Stimulated activated CD8-positive, alpha-beta memory T cell treated with anti-CD3 and anti-CD28 coated beads, Interleukin-15, amount 100 ng/mL, for 1 hour (primary cell): Measurements from ENCODE around the gene NEBL.
"Not testable (repeated sequence)": the region's sequence is repeated elsewhere in the genome, so short reads cannot be mapped to it uniquely, and the experiment has no call there.

Experiments used
- DNase-seq: peaks from one replicate; pipeline ENCODE4 v3.0.0-alpha.2; 2020; ENCODE audit warnings: low read depth

NEBL gene, protein sequence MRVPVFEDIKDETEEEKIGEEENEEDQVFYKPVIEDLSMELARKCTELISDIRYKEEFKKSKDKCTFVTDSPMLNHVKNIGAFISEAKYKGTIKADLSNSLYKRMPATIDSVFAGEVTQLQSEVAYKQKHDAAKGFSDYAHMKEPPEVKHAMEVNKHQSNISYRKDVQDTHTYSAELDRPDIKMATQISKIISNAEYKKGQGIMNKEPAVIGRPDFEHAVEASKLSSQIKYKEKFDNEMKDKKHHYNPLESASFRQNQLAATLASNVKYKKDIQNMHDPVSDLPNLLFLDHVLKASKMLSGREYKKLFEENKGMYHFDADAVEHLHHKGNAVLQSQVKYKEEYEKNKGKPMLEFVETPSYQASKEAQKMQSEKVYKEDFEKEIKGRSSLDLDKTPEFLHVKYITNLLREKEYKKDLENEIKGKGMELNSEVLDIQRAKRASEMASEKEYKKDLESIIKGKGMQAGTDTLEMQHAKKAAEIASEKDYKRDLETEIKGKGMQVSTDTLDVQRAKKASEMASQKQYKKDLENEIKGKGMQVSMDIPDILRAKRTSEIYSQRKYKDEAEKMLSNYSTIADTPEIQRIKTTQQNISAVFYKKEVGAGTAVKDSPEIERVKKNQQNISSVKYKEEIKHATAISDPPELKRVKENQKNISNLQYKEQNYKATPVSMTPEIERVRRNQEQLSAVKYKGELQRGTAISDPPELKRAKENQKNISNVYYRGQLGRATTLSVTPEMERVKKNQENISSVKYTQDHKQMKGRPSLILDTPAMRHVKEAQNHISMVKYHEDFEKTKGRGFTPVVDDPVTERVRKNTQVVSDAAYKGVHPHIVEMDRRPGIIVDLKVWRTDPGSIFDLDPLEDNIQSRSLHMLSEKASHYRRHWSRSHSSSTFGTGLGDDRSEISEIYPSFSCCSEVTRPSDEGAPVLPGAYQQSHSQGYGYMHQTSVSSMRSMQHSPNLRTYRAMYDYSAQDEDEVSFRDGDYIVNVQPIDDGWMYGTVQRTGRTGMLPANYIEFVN

DNA sequence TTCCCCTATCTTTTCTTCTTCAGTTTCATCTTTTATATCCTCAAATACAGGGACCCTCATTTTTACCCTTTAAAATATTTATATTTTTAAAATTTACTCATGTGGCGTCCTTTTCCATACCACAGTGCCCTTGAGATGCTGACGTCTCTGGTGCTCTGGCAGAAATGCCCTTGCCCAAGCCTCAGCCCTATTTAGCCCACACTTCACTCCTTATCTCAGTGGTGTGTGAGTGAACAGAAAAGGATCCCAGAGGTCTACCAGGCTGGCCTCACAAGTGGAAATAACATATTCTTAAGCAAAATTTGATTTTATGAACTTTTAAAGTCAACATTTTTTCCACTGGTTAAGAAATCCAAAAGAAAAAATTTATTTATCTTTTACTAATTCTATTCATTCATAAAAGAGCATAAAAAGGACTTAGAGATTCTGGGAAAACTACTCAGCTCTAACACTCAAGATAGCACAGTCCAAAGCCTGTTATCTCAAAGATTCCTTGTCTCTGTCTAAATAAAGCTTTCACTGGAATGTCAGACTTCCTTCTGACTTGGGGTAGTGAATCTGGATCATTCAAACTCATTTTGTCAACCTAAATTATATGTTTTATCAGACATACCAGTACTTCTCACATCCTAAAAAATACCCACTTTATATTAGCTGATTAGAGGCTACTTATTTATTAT lies at the start of gene NEBL:
Gene NEBL, minus strand, starts transcription at position 166 of the 680 bp plus-strand sequence. Its CDS starts 106 bp downstream, at position 60.
- no peak for DNase-seq

DNA sequence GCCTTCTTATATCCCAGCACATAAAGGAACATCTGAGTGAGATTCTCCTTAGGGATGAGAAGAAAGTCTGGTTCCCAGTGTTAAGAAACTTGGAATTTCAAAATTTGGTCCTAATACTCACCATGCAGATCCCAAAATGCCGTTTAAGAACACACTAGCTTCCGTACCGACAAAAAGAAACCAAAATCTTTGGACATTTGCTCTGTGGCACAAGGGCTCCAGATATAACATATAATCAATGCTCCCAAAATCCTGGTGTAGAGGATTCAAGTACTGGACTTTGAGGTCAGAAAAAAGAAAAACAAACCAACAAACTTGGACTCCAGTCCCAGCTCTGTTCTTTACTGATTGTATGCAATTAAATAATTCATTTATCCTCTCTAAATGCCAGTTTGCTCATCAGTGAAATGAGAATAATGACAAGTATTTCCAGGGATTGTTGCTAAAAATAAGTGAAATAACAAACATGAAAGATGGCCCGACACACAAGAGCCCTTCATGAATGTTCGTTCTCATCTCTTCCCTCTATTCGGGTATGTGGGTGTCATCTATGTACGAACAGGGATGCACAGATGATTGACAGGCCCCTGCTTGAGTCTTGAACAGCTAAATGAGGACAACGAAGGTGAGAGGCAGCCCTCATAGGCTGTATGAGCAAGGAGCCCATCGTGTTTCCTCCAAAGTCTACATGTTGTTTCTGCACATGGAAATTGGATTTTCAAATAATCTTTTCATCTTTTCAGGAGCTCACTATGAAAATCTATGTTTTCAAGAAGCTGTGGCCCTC lies 48.6 kb upstream of the NEBL start:
- no peak for DNase-seq

DNA sequence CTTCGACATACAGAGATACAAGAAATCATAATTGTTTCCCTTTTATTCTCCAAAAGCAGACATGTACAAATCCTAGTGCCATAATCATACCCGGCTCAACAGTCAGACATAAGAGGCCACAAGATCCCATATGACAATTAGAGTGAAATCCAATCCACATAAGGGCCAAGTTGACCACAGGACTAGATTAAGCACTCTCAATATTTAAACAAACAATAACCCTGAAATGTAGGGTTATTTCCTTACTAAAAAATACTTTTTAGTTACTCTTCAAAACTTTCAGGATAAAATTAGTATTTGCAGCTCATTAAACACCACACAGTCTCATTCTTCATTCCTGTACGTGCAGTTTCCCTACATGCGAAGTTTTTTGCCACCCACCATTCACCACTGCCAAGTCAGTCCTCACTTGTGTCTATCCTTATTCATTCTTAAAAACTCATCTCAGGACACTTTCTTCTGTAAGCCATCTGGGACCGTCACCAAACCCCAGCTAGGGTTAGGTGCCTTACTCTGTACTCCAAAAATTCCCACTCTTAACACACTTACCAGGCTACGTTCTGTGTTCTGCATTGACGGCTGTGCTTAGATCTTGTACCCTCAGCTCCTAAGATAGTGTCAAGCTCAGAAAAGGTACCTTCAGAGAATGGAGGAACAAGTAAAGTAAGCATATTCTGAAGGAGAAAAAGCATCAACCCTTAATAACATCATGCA lies 47.8 kb upstream of the NEBL start:
- no peak for DNase-seq

DNA sequence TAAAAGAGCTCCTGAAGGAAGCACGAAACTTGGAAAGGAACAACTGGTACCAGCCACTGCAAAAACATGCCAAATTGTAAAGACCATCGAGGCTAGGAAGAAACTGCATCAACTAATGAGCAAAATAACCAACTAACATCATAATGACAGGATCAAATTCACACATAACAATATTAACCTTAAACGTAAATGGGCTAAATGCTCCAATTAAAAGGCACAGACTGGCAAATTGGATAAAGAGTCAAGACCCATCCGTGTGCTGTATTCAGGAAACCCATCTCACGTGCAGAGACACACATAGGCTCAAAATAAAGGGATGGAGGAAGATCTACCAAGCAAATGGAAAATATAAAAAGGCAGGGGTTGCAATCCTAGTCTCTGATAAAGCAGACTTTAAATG lies 42.3 kb upstream of the NEBL start:
- DNase-seq = not testable (repeated sequence)

DNA sequence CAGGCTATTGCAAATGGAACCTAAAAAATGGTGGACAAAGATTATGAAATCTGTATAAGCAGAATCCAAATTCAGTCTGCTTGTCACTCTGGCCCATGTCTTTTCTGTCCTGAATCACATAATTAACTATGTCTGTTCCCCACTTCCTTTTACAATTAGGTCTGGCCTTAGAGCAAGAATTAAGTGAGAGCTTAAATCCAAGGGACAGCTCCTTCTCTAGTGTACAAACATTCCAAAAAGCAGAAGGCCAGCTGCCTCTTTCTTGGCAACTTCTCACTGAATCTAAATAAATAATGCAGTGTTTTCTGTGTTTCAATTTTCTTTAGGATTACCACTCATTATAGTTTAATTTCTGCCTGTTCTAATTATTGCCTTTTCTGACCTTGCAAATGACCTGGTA lies 39.3 kb upstream of the NEBL start:
- DNase-seq = no peak

DNA sequence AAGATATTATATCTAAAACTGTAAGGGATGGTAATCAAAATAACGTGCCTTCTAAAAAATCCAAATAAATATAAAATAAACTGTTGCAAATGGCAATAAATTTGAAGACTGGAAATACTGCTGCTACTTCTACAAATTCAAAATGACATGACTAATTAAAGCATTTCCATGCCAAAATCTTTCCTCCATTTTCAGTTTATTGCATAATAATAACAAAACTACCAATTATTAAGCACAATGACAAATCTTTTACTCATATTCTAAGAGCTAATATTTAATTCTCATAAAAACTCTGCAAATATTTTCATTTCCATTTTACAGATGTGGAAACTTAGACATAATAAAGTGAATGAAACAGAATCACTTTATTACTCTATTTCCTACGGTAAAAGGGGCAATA lies 38.8 kb upstream of the NEBL start:
- no peak for DNase-seq

DNA sequence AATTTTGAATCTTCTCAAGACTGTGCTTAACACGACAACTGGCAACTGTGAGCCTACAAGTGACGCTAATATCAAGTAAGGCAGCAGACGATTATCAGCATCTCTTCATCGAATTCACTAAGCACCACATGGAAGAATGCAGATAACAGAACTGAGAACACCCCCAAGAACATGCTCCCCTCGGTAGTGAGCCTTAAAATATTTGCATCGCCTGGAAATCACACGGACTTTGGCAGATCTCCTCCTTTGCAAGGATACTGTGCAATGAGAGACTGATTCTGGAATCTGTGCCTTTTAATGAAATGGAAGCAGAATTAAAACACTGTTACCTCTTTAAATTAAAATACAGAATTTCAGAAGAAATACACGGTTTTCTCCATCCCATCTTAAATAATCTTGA lies 38.2 kb upstream of the NEBL start:
- no peak for DNase-seq

DNA sequence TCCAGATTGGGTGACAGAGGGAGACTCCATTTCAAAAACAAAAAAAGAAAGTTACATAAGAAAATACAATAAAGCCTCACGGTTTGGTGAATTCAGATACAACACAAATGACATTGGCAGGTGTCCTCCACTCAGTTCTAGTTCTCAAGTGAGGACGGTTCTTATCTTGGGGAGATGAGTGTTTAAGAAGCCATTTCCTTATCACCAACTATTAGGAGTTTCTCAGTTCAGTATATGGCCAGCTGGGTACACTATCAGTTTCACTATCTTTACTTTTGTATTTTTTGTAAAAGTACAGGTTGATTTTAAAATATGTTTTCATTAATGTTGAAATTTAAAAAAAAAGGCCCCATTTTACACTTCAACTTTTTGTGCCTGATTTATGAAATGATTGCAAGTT lies 36.6 kb upstream of the NEBL start:
- no peak for DNase-seq

DNA sequence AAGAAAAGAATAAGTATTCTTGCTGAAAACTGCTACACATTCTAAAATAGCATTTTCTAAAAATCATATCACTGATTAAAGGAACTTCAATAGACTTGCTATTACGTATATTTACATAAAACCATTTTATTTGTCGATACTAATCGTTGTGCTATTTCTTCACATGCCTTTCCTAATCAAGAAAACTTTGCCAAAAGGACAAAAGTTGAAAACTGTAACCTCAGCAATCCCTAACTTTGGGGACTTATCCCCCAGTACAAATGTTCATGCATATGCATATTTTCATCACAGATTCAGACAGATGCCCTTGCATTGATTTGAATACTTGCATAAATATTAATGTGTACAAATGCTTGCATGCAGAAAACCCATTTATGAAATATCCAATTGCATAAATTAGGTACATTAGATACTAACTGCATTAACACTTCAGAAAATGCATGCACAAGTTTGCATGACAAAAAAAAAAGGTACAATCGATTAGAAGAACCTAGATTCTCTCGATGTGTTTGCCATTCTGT lies 35.6 kb upstream of the NEBL start:
- no peak for DNase-seq

DNA sequence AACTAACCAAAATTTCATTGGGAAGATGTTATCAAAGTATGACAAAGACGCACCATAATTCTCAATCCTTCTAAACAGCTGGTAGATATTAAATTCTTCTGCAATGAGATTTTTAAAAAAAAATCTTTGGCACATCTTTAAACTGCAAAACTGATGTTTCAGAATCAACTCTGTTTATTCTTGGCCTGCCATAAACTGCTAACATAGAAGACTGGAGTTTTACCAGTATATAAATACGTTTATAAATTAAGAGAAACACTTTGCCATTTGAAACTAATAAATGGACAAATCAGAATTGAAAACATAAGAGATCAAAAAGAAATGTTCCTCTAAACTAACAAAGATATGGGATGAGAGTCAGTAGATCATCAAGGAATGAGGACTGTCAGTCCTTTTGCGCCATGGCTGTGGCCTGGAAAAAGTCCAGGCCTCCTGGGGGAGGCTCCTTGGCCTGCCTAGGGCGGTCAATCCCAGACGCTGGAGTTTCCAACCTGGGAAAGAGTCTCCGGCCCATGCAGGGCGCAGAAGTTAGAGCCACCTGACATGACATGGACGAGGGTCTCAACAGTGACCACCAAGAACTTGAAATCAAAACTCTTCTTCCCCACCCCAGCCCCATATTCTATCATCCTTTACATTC lies 34.2 kb upstream of the NEBL start:
- no peak for DNase-seq

DNA sequence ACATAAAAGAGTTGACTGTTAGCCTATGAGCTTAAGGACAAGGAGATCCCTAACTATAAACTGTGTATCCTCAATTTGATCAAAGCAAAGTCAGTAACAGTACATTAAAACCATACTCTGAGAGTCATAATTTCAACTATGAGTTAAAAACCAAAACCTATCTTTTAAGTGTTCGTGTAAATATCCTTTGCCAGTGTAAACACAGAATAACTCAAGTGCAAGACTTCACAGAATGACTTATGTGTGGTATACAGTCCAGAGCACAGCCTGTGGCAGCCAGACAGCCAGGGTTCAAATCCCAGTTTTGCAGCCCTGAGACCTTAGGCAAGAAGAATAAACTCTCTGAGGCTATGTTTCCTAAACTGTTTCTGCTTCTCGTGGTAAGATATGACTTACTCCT lies 30.3 kb upstream of the NEBL start:
- DNase-seq = no peak

DNA sequence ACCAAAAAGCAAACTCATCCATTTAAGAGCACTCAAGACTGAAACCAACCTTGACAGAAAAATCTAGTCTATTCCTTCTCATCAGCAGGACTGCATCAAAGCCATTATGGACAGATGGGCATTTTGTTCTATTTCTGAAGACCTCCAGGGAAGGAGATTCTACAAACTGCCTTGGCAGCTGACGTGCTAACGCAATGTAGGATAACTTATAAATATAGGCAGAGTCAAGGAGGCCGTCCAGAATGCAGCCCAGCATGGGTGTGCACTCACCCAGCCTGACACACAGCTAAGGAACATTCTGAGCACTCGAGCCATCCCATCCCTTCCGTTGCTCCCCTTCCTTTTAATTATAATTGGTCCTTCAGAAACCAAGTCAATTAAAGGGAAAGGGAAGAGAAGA lies 25.3 kb upstream of the NEBL start:
- no peak for DNase-seq

DNA sequence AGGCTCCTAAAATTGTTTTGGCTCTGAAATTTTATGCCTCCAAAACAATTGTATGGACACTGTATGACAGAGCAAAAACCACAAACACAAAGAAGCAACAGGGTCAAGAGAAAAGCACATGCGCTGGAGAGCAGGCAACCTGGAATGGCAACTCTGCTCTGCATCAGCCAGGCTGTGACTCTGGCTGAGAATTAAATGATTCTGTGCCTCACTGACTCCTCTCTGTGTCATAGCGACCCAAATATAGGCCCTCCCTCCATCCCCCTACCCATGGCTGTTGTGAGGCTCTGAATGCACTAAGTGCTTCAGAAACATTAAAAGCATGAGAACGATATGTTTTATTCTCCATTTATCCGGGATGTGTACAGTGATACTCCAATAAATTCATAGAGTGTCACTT lies 24.9 kb upstream of the NEBL start:
- no peak for DNase-seq

DNA sequence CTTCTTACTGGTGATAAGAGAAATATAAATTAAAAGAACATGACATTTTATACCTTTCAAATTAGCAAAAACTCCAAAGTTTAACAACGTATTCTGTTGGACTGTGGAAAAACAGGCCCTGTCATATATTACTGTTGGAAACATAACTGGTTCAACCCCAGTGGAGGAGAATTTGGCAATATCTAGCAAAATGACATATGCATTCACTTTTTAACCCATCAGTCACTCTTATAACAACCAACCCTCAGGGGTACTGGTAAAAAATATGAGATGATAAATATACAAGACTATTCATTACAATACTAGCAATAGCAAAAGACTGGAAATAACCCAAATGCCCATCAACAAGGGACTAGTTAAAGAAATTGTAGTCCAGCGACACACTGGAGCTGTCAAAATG lies 22.9 kb upstream of the NEBL start:
- no peak for DNase-seq

DNA sequence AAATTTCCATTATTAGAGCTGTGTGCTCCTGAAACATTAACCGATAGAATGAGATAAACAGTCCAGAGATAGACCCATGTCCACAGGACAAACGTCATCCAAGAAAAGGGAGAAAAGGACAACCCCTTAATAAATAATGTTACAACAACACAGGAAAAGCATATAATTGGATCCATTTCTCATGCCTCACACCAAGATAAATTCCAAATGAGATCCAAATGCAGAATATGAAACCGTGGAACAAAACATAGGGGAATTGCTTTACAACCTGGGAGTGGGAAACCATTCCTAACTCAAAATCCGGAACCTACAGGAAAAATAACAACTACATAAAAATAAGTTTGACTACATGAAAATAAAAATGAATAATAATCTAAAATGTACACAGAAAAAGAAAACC lies 22.4 kb upstream of the NEBL start:
- no peak for DNase-seq

DNA sequence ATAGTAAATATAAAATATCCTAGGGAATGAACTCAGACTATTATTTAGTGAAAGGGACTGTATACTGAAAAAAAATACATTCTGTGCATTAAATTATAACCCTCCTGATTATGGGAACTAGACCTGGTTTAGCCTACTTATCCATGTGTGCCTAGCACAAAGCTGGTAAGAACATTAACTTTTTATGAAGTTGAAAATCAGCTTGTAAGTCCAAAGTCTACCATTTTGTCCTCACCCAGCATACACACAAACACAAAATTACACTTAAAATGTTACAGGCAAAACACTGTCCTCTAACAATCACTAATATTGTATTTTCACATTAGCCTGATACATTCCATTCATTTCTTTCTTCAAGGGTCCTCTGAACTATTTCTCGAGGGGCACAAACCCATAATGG lies 19.9 kb upstream of the NEBL start:
- DNase-seq = no peak

DNA sequence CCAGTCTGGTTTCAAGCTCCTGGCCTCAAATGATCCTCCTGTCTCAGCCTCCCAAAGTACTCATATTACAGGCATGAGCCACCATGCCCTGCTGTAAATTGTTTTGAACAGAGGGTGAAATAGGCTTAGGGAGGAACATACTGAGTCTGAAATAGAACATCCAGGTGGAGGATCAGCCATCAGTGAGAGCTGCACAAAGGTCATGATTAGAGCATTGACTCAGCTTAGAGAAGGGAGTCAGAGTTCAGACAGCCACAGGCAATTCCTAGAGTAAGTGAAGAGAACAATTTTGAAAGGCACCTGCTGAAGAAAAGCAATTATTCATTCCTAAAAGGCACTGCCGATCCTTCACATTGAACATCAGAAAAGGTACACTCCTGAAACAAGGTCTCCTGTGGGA lies 15.9 kb upstream of the NEBL start:
- no peak for DNase-seq

DNA sequence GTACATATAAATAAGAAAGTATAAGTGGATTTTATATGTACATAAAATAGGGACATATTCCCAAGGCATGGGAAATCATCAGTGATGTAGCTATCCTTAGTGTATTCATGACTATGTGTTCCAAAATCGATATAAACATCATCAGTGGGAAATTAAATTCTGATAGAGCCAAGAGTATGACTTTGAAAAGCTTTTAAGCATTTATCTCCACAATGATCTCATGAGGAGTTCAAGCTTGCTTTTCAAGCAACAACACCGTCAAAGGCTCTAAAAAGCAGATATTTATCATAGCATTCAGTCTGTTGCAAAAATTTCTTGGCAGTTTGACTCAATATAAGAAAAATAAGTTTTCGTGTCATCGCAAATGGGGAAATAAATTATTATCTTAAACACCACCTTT lies 14.5 kb upstream of the NEBL start:
- DNase-seq = no peak

DNA sequence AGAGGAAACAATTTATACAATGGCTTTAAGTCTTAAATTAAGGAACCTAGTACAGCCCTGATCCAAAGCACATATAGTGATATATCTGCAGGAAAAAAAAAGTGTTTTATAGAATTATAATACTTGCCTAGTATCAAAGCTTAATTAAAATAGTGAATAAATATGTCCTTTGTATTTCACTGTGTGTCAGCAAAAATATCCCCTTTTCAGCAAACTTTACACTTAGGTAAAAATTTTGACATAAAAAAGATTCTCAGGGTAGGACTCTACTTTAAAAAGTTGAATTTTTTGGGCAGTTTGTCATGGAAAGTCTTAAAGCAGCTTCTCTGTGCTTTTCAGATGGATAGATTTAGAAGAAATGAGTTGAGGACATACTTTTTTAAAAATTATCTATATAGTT lies 12.7 kb upstream of the NEBL start:
- no peak for DNase-seq

DNA sequence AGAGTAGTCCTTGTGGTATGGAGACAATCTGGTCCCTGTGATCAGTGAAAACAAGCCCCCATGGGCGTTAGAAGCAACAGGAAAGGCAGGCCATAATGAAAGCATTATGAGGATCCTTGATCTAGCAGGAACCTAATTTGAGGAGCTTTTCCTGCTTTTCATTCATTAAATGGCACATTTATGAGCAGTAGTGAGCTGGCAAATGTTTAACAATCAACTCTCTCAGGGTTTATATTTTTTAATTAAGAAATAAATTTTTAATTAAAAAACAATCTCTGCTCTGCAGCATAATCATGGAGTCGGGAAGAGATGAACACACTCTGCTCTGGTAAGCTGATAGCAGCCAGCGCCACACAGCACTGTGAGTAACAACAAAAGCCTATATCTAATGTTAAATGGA lies 11.3 kb upstream of the NEBL start:
- no peak for DNase-seq
